Endothelial cell of umbilical vein (primary cell): ENCODE measurements around the gene RPL13. TPM values are rescaled to one million over a fixed set of nuclear protein-coding genes. Genes with fewer than 3 reads are reported as not detected.
A peak's percentile ranks its signal among the peaks of the same experiment; 100 is the strongest.

Experiments
- BruUV-seq: library from RNA; stranded (reverse); fragments of 400-500 nt; replicated peaks from 2 replicates; lab custom pipeline; 2021; lab: Mats Ljungman, UMichigan
- CTCF ChIA-PET: fragments of 300-600, 350-600 bp; sonication (Branson Sonifier 250); formaldehyde crosslinking; loops from one replicate; lab custom pipeline; 2021; ENCODE audit warnings: antibody characterized with exemption, inconsistent platforms; lab: Charles Lee
- POLR2A ChIA-PET: fragments of 300-600, 350-600 bp; sonication (Branson Sonifier 250); formaldehyde crosslinking; loops from one replicate; lab custom pipeline; 2021; ENCODE audit warnings: antibody characterized with exemption, inconsistent platforms; lab: Charles Lee
- DNase-seq: peaks from one replicate; pipeline ENCODE4 v3.0.0-alpha.2; 2011; ENCODE audit warnings: low read depth, low spot score
- FAIRE-seq: peaks from 2 replicates; lab custom pipeline; 2011; peaks lifted over from hg19 to GRCh38; lab: Jason Lieb, UNC
- H2AFZ ChIP-seq: 2 replicates; pipeline ENCODE4 v1.6.0; 2012; ENCODE audit warnings: low read depth, low read length, control low read depth, inconsistent platforms
- H3K27ac ChIP-seq: 2 replicates; pipeline ENCODE4 v1.5.1; 2011; ENCODE audit warnings: low read depth, mild to moderate bottlenecking, control low read depth, low read length, moderate library complexity; ENCODE audit not compliant: insufficient read depth
- H3K27me3 ChIP-seq, 2 experiments: 2 replicates each; pipeline versions ENCODE4 v1.6.0 to v1.6.1; 2011; ENCODE audit warnings: low read length in 2 of 2, mixed read lengths in 1 of 2; ENCODE audit not compliant: control insufficient read depth in 2 of 2, insufficient read depth in 2 of 2
- H3K36me3 ChIP-seq, 2 experiments: 2 replicates in 1 of 2; 3 replicates in 1 of 2; pipeline ENCODE4 v1.5.1; 2011; ENCODE audit warnings: low read length in 2 of 2, mild to moderate bottlenecking in 1 of 2, moderate library complexity in 1 of 2; ENCODE audit not compliant: control insufficient read depth in 2 of 2, insufficient read depth in 2 of 2; ENCODE audit errors: extremely low read depth in 1 of 2
- H3K4me1 ChIP-seq: 3 replicates; pipeline ENCODE4 v1.5.1; 2011; ENCODE audit warnings: mild to moderate bottlenecking, low read length; ENCODE audit not compliant: control insufficient read depth, insufficient read depth; ENCODE audit errors: extremely low read depth
- H3K4me2 ChIP-seq: 2 replicates; pipeline ENCODE4 v1.6.1; 2011; ENCODE audit warnings: low read length, control low read depth, mixed read lengths; ENCODE audit not compliant: insufficient read depth
- H3K4me3 ChIP-seq, 3 experiments: fragments of 200-600 bp in 1 of 3; sonication (generic), shearing (Covaris generic) in 1 of 3; replicated peaks in 1 of 3; 2 replicates each; pipeline ENCODE4 v1.5.1; 2011 to 2016; ENCODE audit warnings: control low read depth in 3 of 3, low read length in 3 of 3, mild to moderate bottlenecking in 2 of 3, inconsistent platforms in 1 of 3, low read depth in 1 of 3, moderate library complexity in 1 of 3; ENCODE audit not compliant: insufficient read depth in 1 of 3
- H3K79me2 ChIP-seq: 2 replicates; pipeline ENCODE4 v1.6.0; 2012; ENCODE audit warnings: low read length, inconsistent platforms; ENCODE audit not compliant: control insufficient read depth, insufficient read depth
- H3K9ac ChIP-seq: replicated peaks from 2 replicates; pipeline ENCODE3; 2011; ENCODE audit warnings: low read length, control low read depth; ENCODE audit not compliant: insufficient read depth; ENCODE audit errors: extremely low read depth
- H3K9me1 ChIP-seq: replicated peaks from 3 replicates; pipeline ENCODE4 v1.6.0; 2011; ENCODE audit warnings: mild to moderate bottlenecking, low read length; ENCODE audit not compliant: control insufficient read depth, insufficient read depth; ENCODE audit errors: extremely low read depth
- H3K9me3 ChIP-seq: replicated peaks from 2 replicates; pipeline ENCODE4 v1.5.1; 2012; ENCODE audit warnings: low read length, inconsistent platforms; ENCODE audit not compliant: control insufficient read depth, insufficient read depth
- H4K20me1 ChIP-seq: replicated peaks from 2 replicates; pipeline ENCODE3; 2011; ENCODE audit warnings: mild to moderate bottlenecking, low read length; ENCODE audit not compliant: control insufficient read depth, insufficient read depth; ENCODE audit errors: extremely low read depth
- CTCF ChIP-seq, 2 donors: IDR thresholded peaks; 1 replicate in 1 of 2; 2 replicates in 1 of 2; pipeline ENCODE4 v1.5.1; 2011; ENCODE audit warnings: low read length in 2 of 2, mild to moderate bottlenecking in 2 of 2, moderate library complexity in 2 of 2, control low read depth in 1 of 2, inconsistent platforms in 1 of 2, low read depth in 1 of 2; ENCODE audit not compliant: insufficient read depth in 1 of 2; ENCODE audit errors: extremely low read depth in 1 of 2
- EZH2 ChIP-seq: IDR thresholded peaks from 2 replicates; pipeline ENCODE4 v1.6.1; 2012; ENCODE audit warnings: borderline replicate concordance, low read depth, mild to moderate bottlenecking, moderate library complexity, low read length, inconsistent platforms; ENCODE audit not compliant: severe bottlenecking
- FOS ChIP-seq: IDR thresholded peaks from 2 replicates; pipeline ENCODE4 v1.6.1; 2011; ENCODE audit warnings: mild to moderate bottlenecking, low read length, moderate library complexity, borderline replicate concordance; ENCODE audit not compliant: insufficient read depth
- GATA2 ChIP-seq: IDR thresholded peaks from 2 replicates; pipeline ENCODE4 v1.7.0; 2011; ENCODE audit warnings: low read depth, mild to moderate bottlenecking, moderate library complexity, mixed read lengths, low read length; ENCODE audit not compliant: insufficient read length, insufficient read depth
- JUN ChIP-seq: IDR thresholded peaks from 2 replicates; pipeline ENCODE4 v1.6.1; 2011; ENCODE audit warnings: borderline replicate concordance, low read depth; ENCODE audit not compliant: insufficient read length, insufficient read depth
- MAX ChIP-seq: IDR thresholded peaks from 2 replicates; pipeline ENCODE4 v1.6.1; 2011; ENCODE audit not compliant: insufficient read depth, insufficient read length
- MYC ChIP-seq: IDR thresholded peaks from one replicate; pipeline ENCODE4 v1.6.1; 2011; ENCODE audit warnings: mild to moderate bottlenecking, low read depth, low read length
- POLR2A ChIP-seq: IDR thresholded peaks from 2 replicates; pipeline ENCODE4 v1.6.1; 2012; ENCODE audit warnings: low read depth, mild to moderate bottlenecking, control low read depth, low read length
- POLR2AphosphoS5 ChIP-seq: IDR thresholded peaks from 2 replicates; pipeline ENCODE4 v1.6.1; 2012; ENCODE audit warnings: low read depth, mild to moderate bottlenecking, control low read depth, low read length, moderate library complexity; ENCODE audit not compliant: insufficient read depth
- dilution Hi-C: fragments of 300-500 bp; cut with MboI; formaldehyde crosslinking; loops from one replicate; pipeline ENCODE4 v1.15.0; 2019; ENCODE audit warnings: low sequenced_read_pairs; ENCODE audit not compliant: extremely low pct_ligation_motif_present
- intact Hi-C: fragments of 100-400 bp; cut with micrococcal nuclease; formaldehyde crosslinking; loops from one replicate; pipeline ENCODE4 v1.10.0; 2022
- polyA plus RNA-seq, 4 experiments: library from polyadenylated mRNA; depleted of rRNA in 3 of 4; stranded (reverse) in 3 of 4; unstranded in 1 of 4; fragments of >200 nt; gene quantifications; 2 replicates each; pipeline versions ENCODE4 v1.2.1 to v1.2.3, GENCODE V29; 2011 to 2012; ENCODE audit warnings: missing spikeins in 1 of 4
- total RNA-seq: library from RNA; stranded (reverse); gene quantifications from 2 replicates; pipeline ENCODE4 v1.2.3, GENCODE V29; 2021

RPL13 gene
- total and polyA plus RNA-seq, 2 donors (not counting 3 experiments of a cell fraction or from before 2014, with no cell fraction given), result 1,463 to 5,670 TPM

- TF ChIP-seq POLR2AphosphoS5, result peak; percentile 60
- TF ChIP-seq CTCF (IDR thresholded peaks at IDR 0.05; ENCODE audit: extremely low read depth in 1 of 2, insufficient read depth in 1 of 2, low read depth in 1 of 2, low read length in 2 of 2), result no peak
- TF ChIP-seq JUN, result no peak
- peaks cover 36% of the 10 kb centered on the region for H3K79me2 ChIP-seq
- H3K9me3 ChIP-seq, result no peaks in the 10 kb centered on the region
- H3K4me3 ChIP-seq, result no peak overlapping the region
- FAIRE-seq (peak; percentile 42), DNase-seq (no peak)
- H2AFZ ChIP-seq, result no peak overlapping the region
- H3K36me3 ChIP-seq, result peaks cover 30 to 31% of the 10 kb centered on the region in 2 experiments
- peaks cover 42% of the 10 kb centered on the region for H3K4me1 ChIP-seq
- no TSS peak for BruUV-seq
- no peaks in the 10 kb centered on the region for H3K27me3 ChIP-seq
- dilution Hi-C loops, result no loop called here
- intact Hi-C loops, result no loop called here
- H3K27ac ChIP-seq, result no peak overlapping the region
- POLR2A ChIA-PET, result no interaction called here
- no peaks in the 10 kb centered on the region for H3K9me1 ChIP-seq
- CTCF ChIA-PET, result interaction anchor here (1.0 to 2.0 kb wide), 4 partner anchors 9 to 106 kb away, joined by 3 to 5 read pairs (median 4); no protein-coding TSS in a partner anchor
- H3K4me2 ChIP-seq, result peak overlapping the region; percentile 51
- peaks cover 12% of the 10 kb centered on the region for H4K20me1 ChIP-seq
- H3K9ac ChIP-seq, result no peak overlapping the region
These were observed 4.2 kb downstream of the RPL13 start for GRCh38 chr16:89564476-89565255.

DNA sequence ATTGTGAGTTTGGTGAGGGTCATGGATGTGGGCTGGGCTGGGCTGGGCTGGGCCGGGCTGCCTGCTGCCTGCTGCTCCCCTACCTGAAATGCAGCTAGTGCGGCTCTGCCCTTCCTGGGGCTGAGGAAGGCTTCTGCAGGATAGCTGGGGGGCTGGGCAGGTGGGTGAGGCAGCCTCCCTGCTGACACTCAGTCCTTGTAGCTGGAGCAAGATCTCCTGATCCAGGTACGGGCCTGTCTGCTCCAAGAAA lies 4.7 kb downstream of the RPL13 start:
- H3K27me3 ChIP-seq, result no peaks in the 10 kb centered on the region
- intact Hi-C loops (no loop called here), dilution Hi-C loops (no loop called here)
- peaks cover 12% of the 10 kb centered on the region for H4K20me1 ChIP-seq
- peaks cover 36% of the 10 kb centered on the region for H3K79me2 ChIP-seq
- no peak overlapping the region for H3K9ac ChIP-seq
- no peaks in the 10 kb centered on the region for H3K9me3 ChIP-seq
- CTCF ChIA-PET, result interaction anchor here (1.0 to 2.0 kb wide), 5 partner anchors 9 to 121 kb away, joined by 3 to 8 read pairs (median 5); partner anchors contain the start of gene CDK10
- peaks cover 42% of the 10 kb centered on the region for H3K4me1 ChIP-seq
- H3K27ac ChIP-seq, result no peak overlapping the region
- H2AFZ ChIP-seq, result no peak overlapping the region
- FAIRE-seq, result no peak
- H3K9me1 ChIP-seq, result no peaks in the 10 kb centered on the region
- TF ChIP-seq POLR2A, result no peak
- TF ChIP-seq FOS, result no peak
- TF ChIP-seq JUN, result no peak
- TF ChIP-seq MAX, result no peak
- no peak for TF ChIP-seq POLR2AphosphoS5
- TF ChIP-seq CTCF (IDR thresholded peaks at IDR 0.05; ENCODE audit: extremely low read depth in 1 of 2, insufficient read depth in 1 of 2, low read depth in 1 of 2, low read length in 2 of 2), result no peak
- TF ChIP-seq EZH2, result no peak
- TF ChIP-seq MYC, result no peak
- no peak for TF ChIP-seq GATA2
- H3K4me2 ChIP-seq, result no peak overlapping the region
- no peak for DNase-seq
- no TSS peak for BruUV-seq
- H3K4me3 ChIP-seq, result no peak overlapping the region
- POLR2A ChIA-PET, result no interaction called here
- H3K36me3 ChIP-seq, result peaks cover 30 to 31% of the 10 kb centered on the region in 2 experiments
